Type B pancreatic cell (in vitro differentiated cells): ENCODE data around the gene CHMP2B. TPM values are rescaled to one million over a fixed set of nuclear protein-coding genes. Genes with fewer than 3 reads are reported as not detected.

ENCODE experiments used
- DNase-seq: peaks from one replicate; pipeline ENCODE4 v3.0.0; 2021; ENCODE audit warnings: mixed read lengths; ENCODE audit not compliant: unreplicated experiment; ENCODE audit errors: extremely low spot score
- H3K27ac Mint-ChIP-seq: 2 replicates; pipeline ENCODE4 v1.8.0; 2021; ENCODE audit warnings: mild to moderate bottlenecking, mixed read lengths
- H3K27me3 Mint-ChIP-seq: 2 replicates; pipeline ENCODE4 v1.8.0; 2021; ENCODE audit warnings: mixed read lengths
- H3K36me3 Mint-ChIP-seq: 2 replicates; pipeline ENCODE4 v1.8.0; 2021; ENCODE audit warnings: mixed read lengths
- H3K4me1 Mint-ChIP-seq: one replicate; pipeline ENCODE4 v1.8.0; 2021; ENCODE audit warnings: mixed read lengths; ENCODE audit not compliant: unreplicated experiment
- H3K4me3 Mint-ChIP-seq: 2 replicates; pipeline ENCODE4 v1.8.0; 2021; ENCODE audit warnings: mild to moderate bottlenecking, mixed read lengths
- H3K9me3 Mint-ChIP-seq: 2 replicates; pipeline ENCODE4 v1.8.0; 2021; ENCODE audit warnings: mixed read lengths
- CTCF ChIP-seq: fragments of 200-600 bp; sonication (generic); conservative IDR thresholded peaks from 2 replicates; pipeline ENCODE4 v1.5.0; 2021; ENCODE audit warnings: antibody characterized with exemption, mild to moderate bottlenecking
- total RNA-seq: library from RNA; stranded (reverse); gene quantifications from 2 replicates; pipeline ENCODE4 v1.2.1, GENCODE V29; 2021; ENCODE audit warnings: low replicate concordance

CHMP2B gene
- total RNA-seq, 1 donor from 2014 or later = 29.0 TPM

GRCh38 chr3:87200060-87200647, 27.0 kb upstream of the CHMP2B start:
- Mint-ChIP-seq H3K27ac (peak overlapping the region; percentile 37), H3K36me3 (peaks cover 3% of the 10 kb centered on the region), H3K9me3 (peaks cover 3% of the 10 kb centered on the region), H3K4me3 (no peak overlapping the region), H3K27me3 (peaks cover 16% of the 10 kb centered on the region), H3K4me1 (peaks cover 22% of the 10 kb centered on the region)
- TF ChIP-seq CTCF = no peak
- no peak for DNase-seq

- no peak for DNase-seq
- Mint-ChIP-seq H3K9me3 (no peaks in the 10 kb centered on the region), H3K4me3 (no peak overlapping the region), H3K27ac (no peak overlapping the region), H3K27me3 (peaks cover 19% of the 10 kb centered on the region), H3K4me1 (peaks cover 19% of the 10 kb centered on the region), H3K36me3 (no peaks in the 10 kb centered on the region)
- no peak for TF ChIP-seq CTCF
These were observed 25.4 kb upstream of the CHMP2B start for GRCh38 chr3:87201727-87202126.

GRCh38 chr3:87203809-87204208, 23.3 kb upstream of the CHMP2B start:
- no peak for DNase-seq
- H3K4me1 Mint-ChIP-seq = peaks cover 13% of the 10 kb centered on the region
- no peak for TF ChIP-seq CTCF
- no peaks in the 10 kb centered on the region for H3K36me3 Mint-ChIP-seq
- H3K9me3 Mint-ChIP-seq = no peaks in the 10 kb centered on the region
- H3K27me3 Mint-ChIP-seq = peaks cover 14% of the 10 kb centered on the region
- H3K27ac Mint-ChIP-seq = no peak overlapping the region
- no peak overlapping the region for H3K4me3 Mint-ChIP-seq

- H3K4me3 Mint-ChIP-seq = no peak overlapping the region
- H3K4me1 Mint-ChIP-seq = peaks cover 4% of the 10 kb centered on the region
- DNase-seq = no peak
- no peaks in the 10 kb centered on the region for H3K36me3 Mint-ChIP-seq
- peak overlapping the region; percentile 25 for H3K27ac Mint-ChIP-seq
- H3K27me3 Mint-ChIP-seq = peaks cover 15% of the 10 kb centered on the region
- no peaks in the 10 kb centered on the region for H3K9me3 Mint-ChIP-seq
- no peak for TF ChIP-seq CTCF
These were observed 21.0 kb upstream of the CHMP2B start for GRCh38 chr3:87206070-87206469.

- Mint-ChIP-seq H3K4me3 (no peak overlapping the region), H3K4me1 (peaks cover 4% of the 10 kb centered on the region), H3K27ac (peak overlapping the region; percentile 25), H3K36me3 (no peaks in the 10 kb centered on the region), H3K27me3 (peaks cover 17% of the 10 kb centered on the region), H3K9me3 (no peaks in the 10 kb centered on the region)
- no peak for DNase-seq
- no peak for TF ChIP-seq CTCF
These were observed 20.5 kb upstream of the CHMP2B start for GRCh38 chr3:87206635-87207034.

GRCh38 chr3:87207460-87207859, 19.6 kb upstream of the CHMP2B start:
- no peak overlapping the region for H3K4me3 Mint-ChIP-seq
- no peaks in the 10 kb centered on the region for H3K4me1 Mint-ChIP-seq
- H3K27me3 Mint-ChIP-seq = peaks cover 20% of the 10 kb centered on the region
- H3K27ac Mint-ChIP-seq = no peak overlapping the region
- H3K9me3 Mint-ChIP-seq = no peaks in the 10 kb centered on the region
- no peak for TF ChIP-seq CTCF
- DNase-seq = no peak
- H3K36me3 Mint-ChIP-seq = no peaks in the 10 kb centered on the region
